T47D (cell line): ENCODE data around the gene RXRA.
A peak's percentile ranks its signal among the peaks of the same experiment; 100 is the strongest.

Experiments
- DNase-seq, 2 experiments: peaks; one replicate each; pipeline versions ENCODE4 v3.0.0 to v3.0.0-alpha.2; 2011 to 2012; ENCODE audit warnings: low read depth in 1 of 2, low spot score in 1 of 2
- JUND ChIP-seq: IDR thresholded peaks from 2 replicates; pipeline ENCODE4 v1.6.1; 2012; ENCODE audit warnings: low read depth
- in situ Hi-C: cut with HindIII; loops from 2 replicates; pipeline ENCODE4 v1.10.0; 2016; ENCODE audit warnings: low sequenced_read_pairs, low pct_unique_long_range_greater_than_20kb

The RXRA gene

DNA sequence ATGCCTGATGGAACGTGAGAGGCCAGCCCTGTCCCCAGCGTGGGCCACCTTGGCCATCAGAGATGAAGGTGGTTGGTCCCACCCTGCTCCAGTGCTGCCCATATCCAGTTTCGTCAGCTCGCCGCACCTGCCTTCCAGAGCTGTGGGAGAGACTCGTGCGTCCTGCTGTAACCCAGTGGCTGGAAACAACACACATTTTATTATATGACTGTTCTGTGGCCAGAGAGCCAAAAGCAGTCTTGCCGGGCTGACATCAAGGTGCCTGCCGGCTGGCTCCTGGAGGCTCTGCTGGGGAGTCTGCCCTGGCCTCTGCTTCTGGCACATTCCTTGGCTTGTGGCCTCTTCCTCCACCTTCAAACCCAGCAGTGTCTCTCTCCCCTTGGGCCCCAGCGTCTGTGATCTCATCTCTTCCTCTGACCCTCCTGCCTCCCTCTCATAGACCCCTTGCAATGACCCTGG lies 94.7 kb downstream of the RXRA start:
- TF ChIP-seq JUND = no peak

GRCh38 chr9:134421888-134422287 lies 95.6 kb downstream of the RXRA start:
- TF ChIP-seq JUND = no peak
- in situ Hi-C loops = no loop called here
- no peak for DNase-seq

More for the DNA sequence above, 94.7 kb downstream of the RXRA start:
- in situ Hi-C loops = no loop called here
- DNase-seq = no peak

- peak in 1 of 2 experiments; percentile 87 for DNase-seq
- in situ Hi-C loops = no loop called here
- no peak for TF ChIP-seq JUND
These were observed 96.2 kb downstream of the RXRA start for GRCh38 chr9:134422301-134423090.

DNA sequence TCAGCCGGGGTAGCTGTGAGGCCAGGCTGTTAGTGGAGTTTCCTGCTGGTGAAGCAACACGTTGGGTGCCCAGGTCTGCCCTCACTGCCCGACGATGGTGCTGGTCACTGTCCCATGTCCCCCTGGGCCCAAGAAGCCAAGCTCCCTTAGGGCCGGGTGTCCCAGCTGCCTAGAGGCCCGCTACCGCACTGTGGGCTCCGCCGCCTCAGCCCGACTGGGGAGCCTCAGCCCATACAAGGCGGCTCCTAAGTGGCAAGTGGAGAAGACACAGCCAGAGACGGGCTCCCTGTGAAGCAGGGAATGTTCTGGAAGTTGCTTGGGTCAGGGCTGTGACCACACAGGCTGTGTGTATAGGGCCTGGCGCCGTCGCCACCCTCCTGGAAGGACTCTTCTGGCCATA lies 96.9 kb downstream of the RXRA start:
- TF ChIP-seq JUND = no peak
- DNase-seq = no peak
- in situ Hi-C loops = no loop called here

DNA sequence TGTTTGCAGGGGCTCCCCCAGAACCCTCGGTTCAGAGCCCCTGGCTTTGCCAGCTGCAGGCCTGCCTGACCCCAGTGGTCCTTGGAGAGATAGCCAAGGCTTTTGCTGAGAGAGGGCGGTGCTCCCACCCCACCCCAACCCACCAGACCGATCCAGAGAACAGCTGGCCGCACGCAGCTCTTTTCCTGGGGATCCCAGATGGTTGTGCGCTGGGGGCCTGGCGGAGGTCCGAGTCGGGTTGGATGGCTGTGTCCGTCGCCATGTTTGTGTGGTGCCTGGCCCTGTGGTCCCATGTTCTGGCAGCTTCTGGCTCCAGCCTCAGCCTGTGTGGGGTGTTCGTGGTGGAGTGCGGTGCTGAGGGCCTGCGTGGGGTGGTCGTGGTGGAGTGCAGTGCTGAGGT lies 97.5 kb downstream of the RXRA start:
- TF ChIP-seq JUND = no peak
- in situ Hi-C loops = no loop called here
- no peak for DNase-seq

- no peak for DNase-seq
- no peak for TF ChIP-seq JUND
- in situ Hi-C loops = no loop called here
These were observed 98.6 kb downstream of the RXRA start for GRCh38 chr9:134424818-134425217.

DNA sequence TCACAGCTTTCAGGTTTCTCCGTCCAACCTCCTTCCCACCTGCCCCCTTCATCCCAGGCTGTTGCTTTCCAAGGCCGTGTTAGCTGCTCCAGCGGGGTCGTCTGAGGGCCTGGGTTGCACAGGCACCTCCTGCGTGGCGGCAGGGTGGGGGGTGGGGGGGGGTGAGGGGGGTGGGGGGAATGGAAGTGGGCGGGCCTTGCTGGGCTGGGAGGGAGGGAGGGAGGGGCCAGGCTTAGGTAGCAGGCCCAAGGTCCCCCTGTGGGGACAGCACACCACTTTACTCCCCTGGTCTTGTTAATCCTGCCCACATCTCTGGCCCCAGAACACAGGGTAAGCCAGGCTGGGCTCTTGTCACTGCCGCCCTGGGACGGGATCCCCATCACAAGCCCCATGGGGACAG lies 99.1 kb downstream of the RXRA start:
- DNase-seq = no peak
- no peak for TF ChIP-seq JUND
- in situ Hi-C loops = no loop called here

DNA sequence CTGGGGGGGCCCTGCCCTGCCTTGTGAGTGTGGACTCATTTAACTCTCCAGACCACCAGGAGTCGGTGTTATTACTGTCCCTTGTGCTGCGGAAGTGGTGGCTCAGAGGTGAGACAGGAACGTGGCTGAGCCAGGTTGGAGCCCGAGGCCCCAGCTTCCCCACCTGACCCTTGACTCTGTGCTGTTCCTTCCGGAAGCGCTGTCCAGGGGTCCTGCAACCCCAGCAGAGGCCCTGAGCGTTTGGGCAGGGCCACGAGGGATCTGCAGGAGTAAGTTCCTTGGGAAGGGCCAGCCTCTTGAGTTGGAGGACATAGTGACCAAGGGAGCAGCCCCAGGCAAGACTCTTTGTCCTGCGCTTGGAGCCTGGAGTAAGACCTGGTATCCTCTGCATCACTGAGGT lies 99.6 kb downstream of the RXRA start:
- TF ChIP-seq JUND = no peak
- no peak for DNase-seq
- in situ Hi-C loops = no loop called here

DNA sequence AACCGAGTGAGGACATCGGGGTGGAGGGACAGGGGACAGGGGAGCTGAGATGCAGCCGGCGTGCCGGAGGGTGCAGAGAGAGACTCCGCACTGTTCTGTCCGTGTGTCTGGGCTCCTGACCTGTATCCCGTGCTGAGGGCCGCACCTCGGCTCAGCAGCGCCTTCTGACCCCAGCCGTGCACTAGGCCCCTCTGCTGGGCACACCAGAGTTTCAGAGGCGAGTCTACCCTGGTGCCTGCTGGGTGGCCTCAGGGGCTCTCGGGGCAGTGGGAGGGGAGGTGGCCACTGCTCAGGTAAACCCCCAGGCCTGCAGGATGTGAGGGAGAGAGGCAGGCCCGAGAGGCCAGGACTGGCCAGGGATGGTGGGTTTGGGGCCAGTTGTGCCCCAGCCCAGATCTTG lies 100.2 kb downstream of the RXRA start:
- in situ Hi-C loops = no loop called here
- no peak for DNase-seq
- TF ChIP-seq JUND = no peak

GRCh38 chr9:134427153-134427782 lies 101.0 kb downstream of the RXRA start:
- in situ Hi-C loops = no loop called here
- no peak for TF ChIP-seq JUND

DNA sequence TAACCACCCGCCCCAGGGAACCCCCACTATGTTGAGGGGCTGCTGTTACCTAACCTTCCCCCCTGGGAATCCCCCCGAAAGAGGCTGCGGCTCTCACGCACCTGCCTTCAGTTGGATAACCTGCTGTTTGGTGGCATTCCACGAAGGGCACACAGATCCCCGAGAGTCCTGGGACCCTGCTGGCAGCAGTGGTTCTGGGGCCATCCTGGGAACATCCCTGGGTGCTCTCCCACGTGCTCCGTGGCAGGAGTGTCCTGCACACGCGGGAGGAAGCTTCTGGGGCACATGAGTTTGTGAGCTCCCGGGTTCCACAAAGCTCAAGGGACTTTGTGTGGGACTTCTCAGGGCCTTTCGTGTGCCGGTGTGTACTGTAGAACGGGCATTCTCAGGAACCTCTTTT lies 102.3 kb downstream of the RXRA start:
- TF ChIP-seq JUND = no peak
- in situ Hi-C loops = no loop called here
- DNase-seq = no peak

More at GRCh38 chr9:134427153-134427782, 101.0 kb downstream of the RXRA start:
- no peak for DNase-seq

GRCh38 chr9:134429007-134429406 lies 102.8 kb downstream of the RXRA start:
- DNase-seq = no peak
- no peak for TF ChIP-seq JUND
- in situ Hi-C loops = no loop called here

DNA sequence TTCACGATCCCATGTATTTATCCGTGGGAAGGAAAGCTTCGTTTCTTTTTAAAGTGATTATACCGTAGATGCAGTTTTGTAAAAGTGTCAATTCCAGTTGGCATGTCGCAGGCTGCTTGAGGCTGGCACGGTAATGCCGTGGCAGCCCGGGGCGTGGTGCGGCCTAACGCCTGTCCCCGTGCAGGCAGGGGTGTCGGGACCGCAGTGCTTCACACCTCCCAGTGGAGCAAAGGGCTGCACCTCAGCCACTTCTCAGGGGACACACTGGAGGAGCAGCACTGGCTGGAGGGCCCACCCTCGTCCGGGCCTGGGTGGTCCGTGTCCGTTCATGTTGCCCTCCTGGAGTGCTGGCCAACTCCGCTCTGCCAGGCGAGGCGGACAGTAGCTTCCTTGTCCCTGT lies 103.2 kb downstream of the RXRA start:
- no peak for TF ChIP-seq JUND
- DNase-seq = no peak
- in situ Hi-C loops = no loop called here
